ENCODE measurements around the gene THAP7. TPM values are rescaled to one million over a fixed set of nuclear protein-coding genes. Genes with fewer than 3 reads are reported as not detected.

Gene THAP7
- total RNA-seq, 1 experiment from 2014 or later, result 29.1 TPM

DNA sequence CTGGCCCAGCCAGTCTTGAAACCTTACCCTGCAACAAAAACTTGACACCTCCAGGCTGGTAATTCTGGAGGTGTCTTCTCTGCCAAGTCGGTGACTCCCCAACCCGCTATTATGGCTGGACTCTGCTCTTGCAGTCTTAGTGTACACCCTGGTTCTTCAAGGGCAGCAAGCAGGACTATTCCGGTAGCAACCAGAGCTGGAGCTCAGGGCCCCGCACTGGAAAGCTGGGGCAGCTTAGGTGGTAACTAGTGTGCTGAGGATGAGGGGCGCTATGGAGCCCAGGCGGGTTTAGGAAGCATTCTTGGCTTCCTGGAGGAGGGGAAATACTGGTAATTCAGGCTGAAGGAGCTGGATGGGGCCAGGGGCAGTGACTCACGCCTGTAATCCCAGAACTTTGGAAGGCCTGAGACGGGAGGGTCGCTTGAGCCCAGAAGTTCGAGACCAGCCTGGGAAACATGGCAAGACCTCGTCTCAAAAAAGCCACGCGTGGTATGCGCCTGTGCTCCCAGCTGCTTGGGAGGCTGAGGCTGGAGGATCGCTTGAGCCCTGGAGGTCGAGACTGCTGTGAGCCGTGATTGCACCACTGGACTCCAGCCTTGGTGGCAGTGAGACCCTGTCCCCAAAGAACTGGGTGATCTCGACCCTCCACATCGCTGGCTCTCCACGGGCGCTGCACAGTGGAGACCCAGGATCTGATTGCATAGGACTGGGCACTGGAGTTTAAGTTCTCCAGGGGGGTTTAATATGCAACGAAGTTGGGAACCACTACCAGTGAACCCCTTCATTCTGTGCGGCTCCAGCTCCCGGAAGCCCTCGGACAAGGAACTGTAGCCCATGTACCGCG is 45.4 kb downstream of the THAP7 start:
- intact Hi-C loops (cut with micrococcal nuclease; ENCODE audit: unreplicated experiment), result loop anchor here (2.0 kb wide), 2 partner anchors 40 to 44 kb away; partner anchors contain the start of gene CRKL
- Histone ChIP-seq H3K27me3 (replicated peaks; ENCODE audit: control insufficient read depth, insufficient read depth, low read length) (no peaks in the 10 kb centered on the region), H3K4me3 (ENCODE audit: low read depth, low read length) (peak overlapping the region; percentile 77), H3K4me1 (peaks cover 46% of the 10 kb centered on the region), H3K36me3 (ENCODE audit: control insufficient read depth, insufficient read depth, low read length) (no peaks in the 10 kb centered on the region; the same call in none of the 2 replicates), H3K9me3 (no peaks in the 10 kb centered on the region)
- peak overlapping the region; percentile 82 for H3K4me3 Mint-ChIP-seq (ENCODE audit: unreplicated experiment)
- no peak for TF ChIP-seq CTCF (IDR thresholded peaks at IDR 0.05; ENCODE audit: insufficient read depth in 1 of 2, low read depth in 1 of 2, low read length in 1 of 2, severe bottlenecking in 1 of 2, unreplicated experiment in 1 of 2)
- H3K9me3 Mint-ChIP-seq (ENCODE audit: unreplicated experiment), result no peaks in the 10 kb centered on the region
- peak overlapping the region; percentile 42 for H3K27ac Mint-ChIP-seq (ENCODE audit: unreplicated experiment)
- ChIA-PET CTCF (interaction anchor here (0.5 to 2.9 kb wide), 7 partner anchors 12 to 153 kb away, joined by 3 to 19 read pairs (median 3); partner anchors contain the start of gene CRKL), POLR2A (no interaction called here)
- no TSS peak for BruUV-seq (replicated peaks)
- DNase-seq, result peak; percentile 68 to 74
- no peaks in the 10 kb centered on the region for H3K4me1 Mint-ChIP-seq (ENCODE audit: low read depth, unreplicated experiment)
- H3K36me3 Mint-ChIP-seq (ENCODE audit: insufficient read depth, unreplicated experiment), result peaks cover 57% of the 10 kb centered on the region
- H3K27me3 Mint-ChIP-seq (ENCODE audit: insufficient read depth, unreplicated experiment), result no peaks in the 10 kb centered on the region

- Mint-ChIP-seq H3K27me3 (ENCODE audit: insufficient read depth, unreplicated experiment) (no peaks in the 10 kb centered on the region), H3K36me3 (ENCODE audit: insufficient read depth, unreplicated experiment) (peaks cover 66% of the 10 kb centered on the region), H3K9me3 (ENCODE audit: unreplicated experiment) (no peaks in the 10 kb centered on the region), H3K4me1 (ENCODE audit: low read depth, unreplicated experiment) (no peaks in the 10 kb centered on the region), H3K4me3 (ENCODE audit: unreplicated experiment) (no peak overlapping the region), H3K27ac (ENCODE audit: unreplicated experiment) (no peak overlapping the region)
- Histone ChIP-seq H3K4me3 (ENCODE audit: low read depth, low read length) (no peak overlapping the region), H3K36me3 (ENCODE audit: control insufficient read depth, insufficient read depth, low read length) (no peaks in the 10 kb centered on the region; the same call in none of the 2 replicates), H3K9me3 (no peaks in the 10 kb centered on the region), H3K27me3 (replicated peaks; ENCODE audit: control insufficient read depth, insufficient read depth, low read length) (no peaks in the 10 kb centered on the region), H3K4me1 (peaks cover 55% of the 10 kb centered on the region)
- BruUV-seq (replicated peaks), result no TSS peak
- DNase-seq, result no peak
- ChIA-PET POLR2A (no interaction called here), CTCF (interaction anchor here (1.1 kb wide), 1 partner anchor 38 kb away, joined by 5 read pairs; the partner anchor contains the start of gene CRKL)
- intact Hi-C loops (cut with micrococcal nuclease; ENCODE audit: unreplicated experiment), result no loop called here
- no peak for TF ChIP-seq CTCF (IDR thresholded peaks at IDR 0.05; ENCODE audit: insufficient read depth in 1 of 2, low read depth in 1 of 2, low read length in 1 of 2, severe bottlenecking in 1 of 2, unreplicated experiment in 1 of 2)
Measured at GRCh38 chr22:20955548-20955947, 46.4 kb downstream of the THAP7 start.

DNA sequence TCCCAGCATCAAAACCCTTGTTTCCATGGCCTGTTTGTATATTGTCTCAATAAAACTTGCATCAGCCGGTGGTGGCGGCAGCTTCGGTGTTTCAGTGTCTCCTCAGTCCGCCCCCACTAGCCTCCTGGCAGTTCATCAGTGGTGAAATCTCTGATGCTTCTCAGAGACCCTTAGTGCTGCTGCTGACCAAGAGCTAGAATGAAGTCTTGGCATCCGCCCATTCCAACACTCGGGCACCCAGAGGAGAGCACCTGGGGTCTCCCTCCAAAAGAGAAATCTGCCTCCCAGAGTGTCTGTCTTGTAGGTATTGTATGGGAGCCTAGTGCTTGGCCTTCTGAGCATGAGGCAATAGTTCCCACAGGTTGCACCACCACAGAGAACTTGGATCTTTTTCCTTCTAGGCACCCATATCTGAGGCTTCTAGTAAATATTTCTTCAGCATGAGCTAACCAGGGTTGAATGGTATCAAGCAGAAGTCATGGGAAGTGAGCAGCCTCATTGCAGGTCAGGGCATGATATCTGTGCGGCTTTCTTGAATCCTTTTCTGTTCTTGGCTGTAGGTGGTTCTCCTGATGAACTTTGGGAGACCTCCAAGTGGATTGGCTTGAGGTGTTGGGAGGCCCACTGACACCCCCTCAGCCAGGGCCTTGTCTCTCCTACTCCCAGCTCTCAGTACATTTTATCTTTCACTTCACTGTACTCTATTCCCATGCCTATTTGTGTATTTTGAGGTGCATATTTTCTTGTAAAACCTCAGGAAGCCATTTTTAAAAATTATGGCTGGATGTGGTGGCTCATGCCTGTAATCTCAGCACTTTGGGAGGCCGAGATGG is 48.0 kb downstream of the THAP7 start:
- no peaks in the 10 kb centered on the region for H3K27me3 Mint-ChIP-seq (ENCODE audit: insufficient read depth, unreplicated experiment)
- H3K4me3 Mint-ChIP-seq (ENCODE audit: unreplicated experiment), result no peak overlapping the region
- H3K36me3 Mint-ChIP-seq (ENCODE audit: insufficient read depth, unreplicated experiment), result peaks cover 82% of the 10 kb centered on the region
- CTCF ChIA-PET, result no interaction called here
- peaks cover 67% of the 10 kb centered on the region for H3K4me1 ChIP-seq
- H3K27ac Mint-ChIP-seq (ENCODE audit: unreplicated experiment), result peak overlapping the region; percentile 57
- DNase-seq, result no peak
- H3K27me3 ChIP-seq (replicated peaks; ENCODE audit: control insufficient read depth, insufficient read depth, low read length), result no peaks in the 10 kb centered on the region
- H3K4me1 Mint-ChIP-seq (ENCODE audit: low read depth, unreplicated experiment), result peaks cover 11% of the 10 kb centered on the region
- H3K9me3 Mint-ChIP-seq (ENCODE audit: unreplicated experiment), result no peaks in the 10 kb centered on the region
- TF ChIP-seq CTCF (IDR thresholded peaks at IDR 0.05; ENCODE audit: insufficient read depth in 1 of 2, low read depth in 1 of 2, low read length in 1 of 2, severe bottlenecking in 1 of 2, unreplicated experiment in 1 of 2), result no peak
- intact Hi-C loops (cut with micrococcal nuclease; ENCODE audit: unreplicated experiment), result loop anchor here (5.0 kb wide), 2 partner anchors 67 to 97 kb away; partner anchors contain the start of genes PI4KA and SNAP29
- no TSS peak for BruUV-seq (replicated peaks)
- H3K36me3 ChIP-seq (ENCODE audit: control insufficient read depth, insufficient read depth, low read length), result peaks cover 4% of the 10 kb centered on the region
- H3K4me3 ChIP-seq (ENCODE audit: low read depth, low read length), result no peak overlapping the region
- H3K9me3 ChIP-seq, result no peaks in the 10 kb centered on the region
- POLR2A ChIA-PET, result interaction anchor here (1.2 kb wide), 1 partner anchor 28 kb away, joined by 3 read pairs; the partner anchor contains the start of gene LZTR1

Measured in Caco-2 (cell line).